GM12874 (cell line): ENCODE measurements around the gene NCS1.

Experiments
- TF ChIP-seq, protein P1 (sequence below): IDR thresholded peaks from 2 replicates; pipeline ENCODE4 v1.5.1; 2011; ENCODE audit warnings: low read depth, mild to moderate bottlenecking, control low read depth, low read length, moderate library complexity; ENCODE audit not compliant: insufficient read depth

NCS1 gene

DNA sequence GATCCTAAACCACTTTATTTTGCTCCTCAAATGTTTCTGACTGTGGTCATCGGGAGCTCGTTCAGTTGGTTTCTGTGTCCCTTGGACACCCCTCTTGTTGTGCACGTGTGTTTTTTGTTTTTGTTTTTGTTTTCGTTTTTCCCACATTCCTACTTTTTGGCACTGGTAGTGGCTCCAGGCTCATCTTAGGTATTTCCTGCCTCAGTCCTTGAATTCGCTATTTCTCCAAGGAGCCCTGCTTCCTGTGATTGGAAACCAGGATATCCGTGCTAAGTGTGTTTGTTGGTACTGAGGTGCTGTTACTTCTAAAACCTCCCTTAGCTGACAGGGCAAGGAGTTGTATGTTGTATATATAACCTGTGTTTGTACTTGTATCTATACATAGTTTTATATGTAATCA lies 99.3 kb downstream of the NCS1 start:
- TF ChIP-seq, protein P1, sequence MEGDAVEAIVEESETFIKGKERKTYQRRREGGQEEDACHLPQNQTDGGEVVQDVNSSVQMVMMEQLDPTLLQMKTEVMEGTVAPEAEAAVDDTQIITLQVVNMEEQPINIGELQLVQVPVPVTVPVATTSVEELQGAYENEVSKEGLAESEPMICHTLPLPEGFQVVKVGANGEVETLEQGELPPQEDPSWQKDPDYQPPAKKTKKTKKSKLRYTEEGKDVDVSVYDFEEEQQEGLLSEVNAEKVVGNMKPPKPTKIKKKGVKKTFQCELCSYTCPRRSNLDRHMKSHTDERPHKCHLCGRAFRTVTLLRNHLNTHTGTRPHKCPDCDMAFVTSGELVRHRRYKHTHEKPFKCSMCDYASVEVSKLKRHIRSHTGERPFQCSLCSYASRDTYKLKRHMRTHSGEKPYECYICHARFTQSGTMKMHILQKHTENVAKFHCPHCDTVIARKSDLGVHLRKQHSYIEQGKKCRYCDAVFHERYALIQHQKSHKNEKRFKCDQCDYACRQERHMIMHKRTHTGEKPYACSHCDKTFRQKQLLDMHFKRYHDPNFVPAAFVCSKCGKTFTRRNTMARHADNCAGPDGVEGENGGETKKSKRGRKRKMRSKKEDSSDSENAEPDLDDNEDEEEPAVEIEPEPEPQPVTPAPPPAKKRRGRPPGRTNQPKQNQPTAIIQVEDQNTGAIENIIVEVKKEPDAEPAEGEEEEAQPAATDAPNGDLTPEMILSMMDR, result no peak

DNA sequence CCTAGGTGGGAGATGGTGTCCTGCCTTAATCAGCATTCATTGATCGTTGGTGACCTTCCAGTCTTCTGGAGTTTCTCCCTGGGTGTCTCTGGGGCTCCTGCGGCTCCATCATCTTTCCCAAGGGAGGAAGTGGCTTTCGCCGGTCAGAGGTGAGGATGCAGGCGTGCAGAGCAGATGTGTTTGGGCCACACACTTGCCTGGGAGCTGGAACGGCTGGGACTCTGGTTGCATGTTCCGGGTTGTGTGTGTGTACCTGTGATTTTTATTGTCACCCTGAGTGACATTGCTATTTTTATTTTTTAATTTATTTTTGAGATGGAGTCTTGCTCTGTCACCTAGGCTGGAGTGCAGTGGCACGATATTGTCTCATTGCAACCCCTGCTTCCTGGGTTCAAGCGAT lies 103.0 kb downstream of the NCS1 start:
- TF ChIP-seq, protein P1, result no peak

DNA sequence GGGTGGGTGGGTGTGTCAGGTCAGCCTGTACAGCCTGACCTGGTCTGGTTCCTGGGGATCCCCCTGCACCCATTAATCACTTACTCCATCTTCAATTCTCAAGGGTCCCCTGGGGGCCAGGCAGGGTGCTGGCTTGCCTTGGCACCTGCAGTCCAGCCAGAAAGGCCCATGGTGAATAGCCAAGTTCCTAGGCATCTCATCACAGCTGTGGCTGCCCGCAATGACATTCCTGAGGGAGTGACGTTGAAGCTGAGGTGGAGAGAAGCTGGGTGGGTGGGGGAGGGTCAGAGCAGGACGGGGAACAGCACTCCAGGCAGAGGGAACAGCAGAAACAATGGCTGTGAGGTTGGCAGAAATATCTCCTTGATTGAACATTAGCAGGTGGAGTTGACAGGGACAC lies 103.9 kb downstream of the NCS1 start:
- TF ChIP-seq, protein P1, result no peak

DNA sequence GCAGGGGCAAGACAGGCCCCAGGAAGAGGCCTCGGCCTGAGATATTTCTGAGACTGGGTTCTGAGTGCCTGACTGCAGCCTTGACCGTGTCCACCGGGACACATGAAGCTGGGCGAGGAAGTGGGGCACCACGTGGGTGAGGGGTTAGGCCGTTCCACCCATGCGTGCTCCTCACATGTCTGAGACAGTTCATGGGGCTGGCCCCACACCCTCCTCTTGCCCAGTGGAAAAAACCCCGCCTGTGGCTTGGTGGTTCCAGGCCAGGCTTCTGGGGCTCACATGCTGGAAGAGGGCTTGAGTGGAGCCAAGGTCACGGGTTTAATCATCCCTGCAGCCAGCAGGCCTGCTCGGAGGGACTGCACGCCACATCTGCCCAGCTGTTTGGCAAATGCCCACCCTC lies 104.8 kb downstream of the NCS1 start:
- TF ChIP-seq, protein P1, result no peak

DNA sequence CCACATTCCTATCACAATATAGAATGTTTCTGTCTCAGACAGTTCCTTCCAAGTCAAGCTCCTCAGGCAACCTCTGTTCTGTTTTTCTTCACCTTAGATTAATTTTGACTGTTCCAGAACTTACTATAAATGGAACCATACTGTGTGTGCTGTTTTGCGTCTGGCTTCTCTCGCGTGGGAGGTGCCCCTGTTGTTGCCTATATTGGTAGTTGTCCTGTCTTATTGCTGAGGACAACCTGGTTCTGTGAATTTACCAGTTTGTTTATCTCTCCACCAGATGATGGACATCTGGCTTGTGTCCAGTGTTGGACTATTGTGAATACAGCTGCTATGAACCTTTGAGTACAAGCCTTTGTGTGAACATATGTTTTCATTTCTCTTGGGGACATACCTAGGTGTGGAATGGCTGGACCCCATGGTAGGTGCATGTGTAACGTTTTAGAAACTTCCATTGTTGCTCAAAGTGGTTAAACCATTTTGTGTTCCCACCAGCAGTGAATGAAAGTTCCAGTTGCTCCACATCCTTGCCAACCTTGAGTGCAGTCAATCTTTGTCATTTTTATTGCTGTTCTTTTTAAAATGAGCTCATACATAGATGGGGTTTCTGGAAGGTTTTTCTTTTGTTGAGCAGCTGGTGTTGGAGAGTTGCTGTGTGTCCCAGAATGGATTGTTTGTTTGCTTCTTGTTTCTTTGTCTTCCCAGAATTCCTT lies 111.5 kb downstream of the NCS1 start:
- TF ChIP-seq, protein P1, result no peak

DNA sequence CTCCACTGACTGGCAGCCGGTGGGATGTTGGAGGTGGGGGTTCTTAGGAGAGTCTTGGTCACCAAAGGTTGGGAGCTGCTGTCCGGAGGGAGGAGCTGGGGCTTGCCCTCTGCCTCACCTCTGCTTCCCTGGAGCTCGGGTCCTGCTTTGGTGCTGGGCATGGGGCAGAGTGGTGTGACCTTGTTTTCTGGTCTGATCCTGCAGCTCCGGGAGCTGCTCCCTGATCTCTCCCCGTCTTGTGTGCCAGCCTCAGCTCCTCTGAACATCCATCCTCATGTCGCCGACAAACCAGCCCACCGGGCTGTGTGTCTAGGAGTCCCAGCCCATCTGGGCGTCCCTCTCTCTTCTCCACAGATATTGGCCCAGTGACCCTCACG lies 112.0 kb downstream of the NCS1 start:
- TF ChIP-seq, protein P1, result no peak

DNA sequence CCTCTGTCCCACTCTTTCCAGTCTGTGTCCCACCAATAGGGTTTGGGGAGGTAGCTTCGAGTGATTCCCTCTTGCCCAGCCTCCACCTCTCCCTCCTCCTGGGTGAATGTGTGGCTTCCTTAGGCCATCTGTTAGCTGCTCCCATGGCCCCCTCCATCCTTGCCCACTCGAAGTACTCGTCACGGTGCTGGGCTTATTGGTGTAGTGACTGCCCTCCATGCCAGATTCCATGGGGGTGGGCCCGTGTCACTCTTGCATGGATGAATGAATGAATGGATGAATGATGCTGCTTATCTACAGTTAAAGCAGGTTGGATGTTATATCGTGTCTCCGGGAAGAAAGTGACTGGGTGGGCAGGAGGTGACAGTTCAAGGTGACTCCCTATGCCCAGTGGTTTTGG lies 112.5 kb downstream of the NCS1 start:
- TF ChIP-seq, protein P1, result no peak
